Endometrium (tissue), 2 donors: ENCODE data around the gene RFC3.
A peak's percentile ranks its signal among the peaks of the same experiment; 100 is the strongest.
"Not testable (repeated sequence)": the region's sequence is repeated elsewhere in the genome, so short reads cannot be mapped to it uniquely, and the experiment has no call there.

Experiments
- FAIRE-seq: peaks from 2 replicates; lab custom pipeline; 2012; peaks lifted over from hg19 to GRCh38; lab: Jason Lieb, UNC
- donor health status: control.
- donor health status: control.

The RFC3 gene

GRCh38 chr13:33817901-33818706 lies at the start of gene RFC3:
RFC3 (plus strand) TSS chr13:33818149; CDS start chr13:33818179, 30 bp downstream.
- peak; percentile 95 for FAIRE-seq

DNA sequence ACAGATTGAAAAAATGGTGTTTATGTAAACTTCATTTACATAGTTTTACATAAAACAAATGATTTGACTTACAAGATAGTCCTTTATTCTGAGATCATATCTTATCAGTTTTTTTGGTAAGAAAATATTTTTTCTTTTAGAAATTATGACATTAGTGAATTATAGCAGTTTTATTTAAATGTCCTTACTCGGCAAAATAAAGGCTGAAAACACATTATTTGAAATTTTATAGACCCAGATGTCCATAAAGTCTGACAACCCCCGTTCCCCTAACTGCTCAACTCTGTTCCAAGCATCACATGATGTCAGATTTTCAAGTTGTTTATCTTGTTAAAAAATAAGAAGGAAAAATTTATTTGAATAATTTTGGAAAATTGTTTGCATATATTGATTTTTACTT lies 46.7 kb upstream of the RFC3 start:
- FAIRE-seq: peak; percentile 8

- no peak for FAIRE-seq
These were observed 44.0 kb upstream of the RFC3 start for GRCh38 chr13:33773790-33774462.

DNA sequence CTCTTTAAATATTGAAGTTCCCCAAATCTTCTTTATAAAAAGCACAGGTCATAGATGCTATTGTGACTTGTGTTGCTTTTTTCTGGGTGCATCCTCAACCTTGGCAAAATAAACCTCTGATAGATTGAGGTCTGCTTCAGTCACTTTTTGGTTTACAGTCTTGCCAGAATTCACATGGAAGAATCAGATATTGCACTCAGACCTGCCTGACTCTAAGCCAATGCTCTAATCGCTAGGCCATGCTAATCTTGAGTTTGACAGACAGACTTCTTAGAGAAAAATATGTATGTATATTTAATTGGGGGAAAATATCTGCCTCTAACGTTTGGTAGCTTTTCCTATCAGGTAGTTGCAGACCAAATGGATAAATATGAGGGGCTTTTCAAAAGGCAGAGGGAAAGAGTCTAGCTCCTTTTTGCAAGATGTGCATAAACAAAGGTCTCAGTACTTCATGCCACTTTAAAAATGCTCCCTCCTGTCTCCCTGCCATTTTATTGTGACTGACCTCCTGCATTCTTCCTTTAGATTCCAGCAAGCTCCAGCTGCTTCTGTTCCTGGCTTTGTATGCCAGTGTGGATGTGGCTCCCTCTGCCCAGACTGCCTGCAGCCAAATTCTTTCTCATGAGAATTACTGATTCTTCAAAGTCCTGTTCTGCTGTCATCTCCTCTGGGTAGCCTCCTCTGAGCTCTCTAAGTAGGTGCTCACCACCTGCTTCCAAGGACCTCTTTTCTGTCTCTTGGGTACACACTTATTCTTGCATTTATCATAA lies 42.4 kb upstream of the RFC3 start:
- FAIRE-seq: no peak

GRCh38 chr13:33776239-33776881 lies 41.6 kb upstream of the RFC3 start:
- peak; percentile 8 for FAIRE-seq

GRCh38 chr13:33782631-33783030 lies 35.3 kb upstream of the RFC3 start:
- FAIRE-seq: no peak

DNA sequence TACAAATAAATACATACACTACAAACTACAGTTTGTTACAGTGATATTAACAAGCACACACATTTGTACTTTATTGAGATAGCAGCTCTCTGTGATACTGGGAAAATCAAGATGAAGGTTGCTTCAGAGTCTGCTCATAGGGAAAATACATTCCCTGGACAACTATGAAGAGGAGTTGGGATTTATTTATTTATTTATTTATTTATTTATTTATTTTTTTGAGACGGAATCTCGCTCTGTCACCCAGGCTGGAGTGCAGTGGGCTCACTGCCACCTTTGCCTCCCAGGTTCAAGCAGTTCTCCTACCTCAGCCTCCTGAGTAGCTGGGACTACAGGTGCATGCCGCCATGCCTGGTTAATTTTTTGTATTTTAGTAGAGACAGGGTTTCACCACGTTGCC lies 34.7 kb upstream of the RFC3 start:
- not testable (repeated sequence) for FAIRE-seq

GRCh38 chr13:33784738-33785137 lies 33.2 kb upstream of the RFC3 start:
- FAIRE-seq: no peak

DNA sequence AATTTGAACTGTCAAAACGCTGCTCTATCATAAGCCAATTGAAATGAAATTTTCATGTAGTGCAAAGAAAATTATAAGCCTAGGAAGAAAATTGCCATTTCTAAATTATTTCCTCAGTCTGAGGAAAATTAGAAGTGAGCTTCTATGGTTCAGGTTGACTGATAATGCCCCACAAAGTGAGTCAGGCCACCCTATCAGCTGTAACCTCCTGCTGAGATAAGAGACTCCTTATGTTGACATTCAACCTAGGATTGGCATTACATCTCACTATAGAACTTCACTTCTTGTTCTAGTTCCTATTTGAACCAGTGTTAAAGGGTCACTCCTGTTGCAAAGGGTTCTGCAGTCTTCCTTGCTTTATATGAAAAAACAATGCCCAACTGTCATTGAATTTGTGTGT lies 32.6 kb upstream of the RFC3 start:
- FAIRE-seq: no peak

- FAIRE-seq: no peak
These were observed 30.8 kb upstream of the RFC3 start for GRCh38 chr13:33787051-33787591.

- FAIRE-seq: no peak
These were observed 28.8 kb upstream of the RFC3 start for GRCh38 chr13:33789066-33789606.

GRCh38 chr13:33789739-33790138 lies 28.2 kb upstream of the RFC3 start:
- no peak for FAIRE-seq

DNA sequence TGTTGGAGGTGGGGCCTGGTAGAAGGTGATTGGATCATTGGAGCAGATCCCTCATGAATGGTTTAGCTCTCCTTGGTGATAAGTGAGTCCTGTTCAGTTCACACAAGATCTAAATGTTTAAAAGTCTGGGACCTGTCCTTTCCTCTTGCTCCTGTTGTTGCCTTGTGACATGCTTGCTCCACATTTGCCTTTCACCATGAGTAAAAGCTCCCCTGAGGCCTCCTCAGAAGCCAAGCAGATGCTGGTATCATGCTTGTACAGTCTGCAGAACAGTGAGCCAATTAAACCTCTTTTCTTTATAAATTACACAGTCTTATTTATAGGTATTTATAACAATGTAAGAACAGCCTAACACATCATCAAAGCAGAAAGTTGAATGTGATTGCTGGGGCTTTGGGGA lies 24.2 kb upstream of the RFC3 start:
- FAIRE-seq: no peak

DNA sequence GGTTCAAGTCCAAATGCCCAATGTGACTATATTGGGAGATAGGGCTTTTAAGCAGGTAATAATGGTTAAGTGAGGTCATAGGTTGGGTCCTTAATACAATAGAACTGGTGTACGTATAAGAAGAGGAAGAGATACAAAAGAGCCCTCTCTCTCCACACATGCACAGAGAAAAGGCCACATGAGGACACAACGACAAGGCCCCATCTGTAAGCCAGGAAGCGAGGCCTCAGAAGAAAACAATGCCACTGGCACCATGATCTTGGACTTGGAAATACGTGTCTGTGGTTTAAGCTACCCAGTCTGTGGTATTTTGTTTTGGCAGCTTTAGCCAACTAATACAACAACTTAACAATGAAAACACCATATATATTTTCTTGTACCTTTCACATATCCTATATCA lies 23.4 kb upstream of the RFC3 start:
- FAIRE-seq: no peak

GRCh38 chr13:33796095-33796494 lies 21.9 kb upstream of the RFC3 start:
- no peak for FAIRE-seq

DNA sequence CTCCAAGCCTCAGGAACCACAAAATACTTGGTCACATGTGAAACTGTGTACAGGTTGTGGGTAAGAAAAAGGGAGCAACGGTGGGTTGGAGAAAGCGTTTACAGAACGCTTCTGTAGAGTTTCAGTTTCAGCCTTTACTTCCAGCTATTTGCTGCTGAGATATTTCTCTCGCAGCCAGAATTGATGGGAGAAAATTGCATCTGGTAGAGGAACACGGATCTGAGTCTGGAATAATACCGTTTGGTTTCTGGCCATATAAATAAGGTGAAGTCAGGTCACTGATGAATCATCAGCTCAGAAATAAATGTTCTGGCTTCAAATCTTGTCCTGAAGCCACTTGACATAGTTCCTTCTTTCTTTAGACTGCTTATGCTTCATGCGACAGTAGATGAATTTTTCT lies 20.3 kb upstream of the RFC3 start:
- FAIRE-seq: no peak

GRCh38 chr13:33798023-33798422 lies 19.9 kb upstream of the RFC3 start:
- FAIRE-seq: no peak

- peak; percentile 66 for FAIRE-seq
These were observed 17.9 kb upstream of the RFC3 start for GRCh38 chr13:33799950-33800592.

DNA sequence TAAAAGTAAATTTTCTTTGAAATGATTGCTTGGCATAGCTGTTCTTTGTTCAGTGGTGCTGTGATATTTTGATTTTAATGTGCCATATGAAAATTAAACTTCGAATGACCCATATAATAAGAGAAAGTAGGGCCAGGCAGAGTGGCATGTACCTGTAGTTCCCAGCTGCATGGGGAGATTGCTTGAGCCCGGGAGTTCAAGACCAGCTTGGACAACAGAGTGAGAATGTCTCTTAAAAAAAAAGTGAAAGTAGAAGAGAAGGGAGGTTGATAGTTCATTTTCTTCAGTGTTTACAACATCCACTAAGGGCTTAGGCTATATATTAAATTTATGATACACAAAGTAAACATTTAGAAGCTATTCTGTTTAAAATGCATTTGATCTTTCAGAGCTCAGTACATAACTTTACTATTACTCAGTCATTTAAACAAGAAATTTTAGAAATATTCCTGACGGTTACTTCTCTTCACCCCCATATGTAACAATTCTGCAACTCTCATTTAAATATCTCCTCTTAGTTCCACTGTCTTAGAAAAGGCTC lies 17.2 kb upstream of the RFC3 start:
- FAIRE-seq: no peak

- no peak for FAIRE-seq
These were observed 11.3 kb upstream of the RFC3 start for GRCh38 chr13:33806470-33807248.
